A549 (cell line): ENCODE measurements around the gene PRKAR1B. TPM values are rescaled to one million over a fixed set of nuclear protein-coding genes. Genes with fewer than 3 reads are reported as not detected.

Source experiments
- ATAC-seq, 2 experiments: fragments of 200-7000 bp in 1 of 2; fragments of >200 bp in 1 of 2; cut with Nextera tagmentation in 1 of 2; cut with Tn5 transposase in 1 of 2; 3 replicates each; pipeline versions ENCODE4 v1.8.0 to v1.9.1; 2018 to 2020; ENCODE audit warnings: mild to moderate bottlenecking in 1 of 2, moderate library complexity in 1 of 2
- CTCF ChIA-PET: fragments of 300-600 bp; sonication (Branson Sonifier 250); formaldehyde crosslinking; extraction: SDS; loops from one replicate; lab custom pipeline; 2021; ENCODE audit warnings: antibody characterized with exemption, inconsistent platforms; lab: Yijun Ruan, JAX
- POLR2A ChIA-PET: fragments of 350-600 bp; formaldehyde crosslinking; extraction: SDS; loops from one replicate; lab custom pipeline; 2021; ENCODE audit warnings: antibody characterized with exemption, inconsistent platforms; lab: Yijun Ruan, JAX
- DNase-seq, 2 experiments: peaks; one replicate each; pipeline versions ENCODE4 v3.0.0 to v3.0.0-alpha.2; 2011 to 2016; ENCODE audit warnings: low read depth in 1 of 2, low spot score in 1 of 2
- FAIRE-seq: peaks from 2 replicates; lab custom pipeline; 2011; peaks lifted over from hg19 to GRCh38; lab: Jason Lieb, UNC
- H3K27ac ChIP-seq, 2 experiments: fragments of >200 bp; sonication (Bioruptor Twin); formaldehyde crosslinking; 3 replicates each; pipeline ENCODE4 v1.5.1; 2016 to 2017
- H3K4me1 ChIP-seq: fragments of >200 bp; sonication (Bioruptor Twin); formaldehyde crosslinking; 3 replicates; pipeline ENCODE4 v1.6.1; 2016
- H3K4me2 ChIP-seq: fragments of >200 bp; sonication (Bioruptor Twin); formaldehyde crosslinking; 3 replicates; pipeline ENCODE4 v1.6.1; 2016
- H3K4me3 ChIP-seq: fragments of >200 bp; sonication (Bioruptor Twin); formaldehyde crosslinking; 3 replicates; pipeline ENCODE4 v1.5.1; 2016
- H3K9me3 ChIP-seq: fragments of >200 bp; sonication (Bioruptor Twin); formaldehyde crosslinking; 3 replicates; pipeline ENCODE4 v1.6.1; 2016
- CBX2 ChIP-seq: fragments of 200-600 bp; sonication (generic); IDR thresholded peaks from 2 replicates; pipeline ENCODE4 v1.6.1; 2016; ENCODE audit warnings: low read depth, mild to moderate bottlenecking, borderline replicate concordance
- CHD2 ChIP-seq: fragments of 150-350 bp; IDR thresholded peaks from 2 replicates; pipeline ENCODE4 v1.6.1; 2014; ENCODE audit warnings: low read length; ENCODE audit not compliant: partially characterized antibody
- CTCF ChIP-seq: fragments of >200 bp; sonication (Bioruptor Twin); formaldehyde crosslinking; IDR thresholded peaks from 3 replicates; pipeline ENCODE4 v1.5.1; 2016
- EHMT2 ChIP-seq: fragments of 200-600 bp; sonication (generic); IDR thresholded peaks from 2 replicates; pipeline ENCODE4 v1.6.1; 2016; ENCODE audit warnings: antibody characterized with exemption, low read depth, mild to moderate bottlenecking, moderate library complexity
- FOSB ChIP-seq: fragments of 250-450 bp; sonication (Bioruptor Pico); IDR thresholded peaks from 2 replicates; pipeline ENCODE4 v1.5.0; 2020; ENCODE audit warnings: mild to moderate bottlenecking, moderate library complexity
- HEYL ChIP-seq: fragments of 250-450 bp; sonication (Bioruptor Pico); IDR thresholded peaks from 2 replicates; pipeline ENCODE4 v1.8.0; 2021; ENCODE audit warnings: mild to moderate bottlenecking, moderate library complexity
- HMGXB4 ChIP-seq: fragments of 250-450 bp; sonication (Bioruptor Pico); IDR thresholded peaks from 2 replicates; pipeline ENCODE4 v1.5.0; 2021; ENCODE audit warnings: mild to moderate bottlenecking, moderate library complexity, borderline replicate concordance
- HOXB13 ChIP-seq: fragments of 250-450 bp; sonication (Bioruptor Pico); IDR thresholded peaks from 2 replicates; pipeline ENCODE4 v1.5.0; 2020; ENCODE audit warnings: low read depth, mild to moderate bottlenecking, moderate library complexity
- KDM1A ChIP-seq: fragments of 200-600 bp; sonication (generic); IDR thresholded peaks from 2 replicates; pipeline ENCODE4 v1.6.1; 2016; ENCODE audit warnings: low read depth, mild to moderate bottlenecking
- KDM5A ChIP-seq: fragments of 200-600 bp; sonication (generic); IDR thresholded peaks from 2 replicates; pipeline ENCODE4 v1.6.1; 2016; ENCODE audit warnings: antibody characterized with exemption, mild to moderate bottlenecking
- MAX ChIP-seq: IDR thresholded peaks from 2 replicates; pipeline ENCODE4 v1.6.1; 2012
- NFE2L2 ChIP-seq: fragments of 150-350 bp; conservative IDR thresholded peaks from 2 replicates; pipeline ENCODE4 v1.6.1; 2014; ENCODE audit warnings: low read length
- NR3C1 ChIP-seq: fragments of >200 bp; sonication (Bioruptor Twin); formaldehyde crosslinking; IDR thresholded peaks from 3 replicates; pipeline ENCODE4 v1.6.1; 2017
- PHF8 ChIP-seq: fragments of 200-600 bp; sonication (generic); IDR thresholded peaks from 2 replicates; pipeline ENCODE4 v1.6.1; 2016; ENCODE audit warnings: low read depth, mild to moderate bottlenecking, antibody characterized with exemption, moderate library complexity, borderline replicate concordance
- RAD21 ChIP-seq, 2 experiments: fragments of >200 bp in 1 of 2; sonication (Bioruptor Twin) in 1 of 2; formaldehyde crosslinking in 1 of 2; IDR thresholded peaks in 1 of 2; conservative IDR thresholded peaks in 1 of 2; 2 replicates in 1 of 2; 3 replicates in 1 of 2; pipeline ENCODE4 v1.6.1; 2012 to 2018; ENCODE audit warnings: inconsistent platforms in 1 of 2
- RCOR1 ChIP-seq: fragments of 150-350 bp; IDR thresholded peaks from 2 replicates; pipeline ENCODE4 v1.6.1; 2014; ENCODE audit warnings: antibody characterized with exemption, low read length, low read depth
- SREBF2 ChIP-seq: fragments of 450-650 bp; IDR thresholded peaks from 2 replicates; pipeline ENCODE4 v1.6.1; 2014; ENCODE audit warnings: mild to moderate bottlenecking, moderate library complexity
- TP53 ChIP-seq: fragments of 250-450 bp; sonication (Bioruptor Pico); IDR thresholded peaks from 2 replicates; pipeline ENCODE4 v1.5.0; 2021; ENCODE audit warnings: mild to moderate bottlenecking, moderate library complexity
- ZC3H11A ChIP-seq: fragments of 450-650 bp; IDR thresholded peaks from 2 replicates; pipeline ENCODE4 v1.6.1; 2014; ENCODE audit warnings: antibody characterized with exemption, mild to moderate bottlenecking
- ZSCAN20 ChIP-seq: fragments of 250-450 bp; sonication (Bioruptor Pico); IDR thresholded peaks from 2 replicates; pipeline ENCODE4 v1.8.0; 2022; ENCODE audit warnings: mild to moderate bottlenecking, moderate library complexity
- WGBS: methylation state at CpG from one replicate; pipeline ENCODE4 v1.1.6; 2017; ENCODE audit errors: missing lambda C conversion rate; 5-methylcytosine and 5-hydroxymethylcytosine counted together
- polyA plus RNA-seq, 4 experiments: library from polyadenylated mRNA; depleted of rRNA in 3 of 4; stranded (reverse); fragments of >200 nt; fragmentation: RNase III in 1 of 4; extraction: RNeasy Plus Mini Kit Qiagen cat#74134 plus additional on column Dnase treatment in 1 of 4; gene quantifications; 2 replicates in 3 of 4; 3 replicates in 1 of 4; pipeline ENCODE4 v1.2.3, GENCODE V29; 2011 to 2017
- TF ChIP-seq, protein P1 (sequence below): fragments of 150-350 bp; IDR thresholded peaks from 2 replicates; pipeline ENCODE4 v1.6.1; 2014; ENCODE audit warnings: low read depth, mild to moderate bottlenecking, low read length
- TF ChIP-seq, protein P2 (sequence below): IDR thresholded peaks from 2 replicates; pipeline ENCODE4 v1.6.1; 2012

PRKAR1B gene
- polyA plus RNA-seq, 2 of the 4 experiments (the other 2 are of a cell fraction): 10.1 to 33.7 TPM

GRCh38 chr7:682810-683209, 44.3 kb downstream of the PRKAR1B start:
- ChIA-PET POLR2A (no interaction called here), CTCF (no interaction called here)
- FAIRE-seq (no peak), DNase-seq (no peak), ATAC-seq (no peak)
- Histone ChIP-seq H3K9me3 (peaks cover 41% of the 10 kb centered on the region), H3K4me2 (no peak overlapping the region), H3K4me1 (no peaks in the 10 kb centered on the region), H3K4me3 (no peak overlapping the region), H3K27ac (no peak overlapping the region)
- 91% methylated on average over 11 of the region's 11 CpGs for WGBS
- TF ChIP-seq PHF8: no peak
- no peak for TF ChIP-seq ZSCAN20 (CRISPR knock-in tag)
- TF ChIP-seq HMGXB4: no peak
- TF ChIP-seq EHMT2: no peak
- no peak for TF ChIP-seq HOXB13 (CRISPR knock-in tag)
- TF ChIP-seq, protein P1, sequence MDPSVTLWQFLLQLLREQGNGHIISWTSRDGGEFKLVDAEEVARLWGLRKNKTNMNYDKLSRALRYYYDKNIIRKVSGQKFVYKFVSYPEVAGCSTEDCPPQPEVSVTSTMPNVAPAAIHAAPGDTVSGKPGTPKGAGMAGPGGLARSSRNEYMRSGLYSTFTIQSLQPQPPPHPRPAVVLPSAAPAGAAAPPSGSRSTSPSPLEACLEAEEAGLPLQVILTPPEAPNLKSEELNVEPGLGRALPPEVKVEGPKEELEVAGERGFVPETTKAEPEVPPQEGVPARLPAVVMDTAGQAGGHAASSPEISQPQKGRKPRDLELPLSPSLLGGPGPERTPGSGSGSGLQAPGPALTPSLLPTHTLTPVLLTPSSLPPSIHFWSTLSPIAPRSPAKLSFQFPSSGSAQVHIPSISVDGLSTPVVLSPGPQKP: no peak
- no peak for TF ChIP-seq ZC3H11A
- no peak for TF ChIP-seq RCOR1
- no peak for TF ChIP-seq NFE2L2
- TF ChIP-seq, protein P2, sequence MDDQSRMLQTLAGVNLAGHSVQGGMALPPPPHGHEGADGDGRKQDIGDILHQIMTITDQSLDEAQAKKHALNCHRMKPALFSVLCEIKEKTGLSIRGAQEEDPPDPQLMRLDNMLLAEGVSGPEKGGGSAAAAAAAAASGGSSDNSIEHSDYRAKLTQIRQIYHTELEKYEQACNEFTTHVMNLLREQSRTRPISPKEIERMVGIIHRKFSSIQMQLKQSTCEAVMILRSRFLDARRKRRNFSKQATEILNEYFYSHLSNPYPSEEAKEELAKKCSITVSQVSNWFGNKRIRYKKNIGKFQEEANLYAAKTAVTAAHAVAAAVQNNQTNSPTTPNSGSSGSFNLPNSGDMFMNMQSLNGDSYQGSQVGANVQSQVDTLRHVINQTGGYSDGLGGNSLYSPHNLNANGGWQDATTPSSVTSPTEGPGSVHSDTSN: no peak
- no peak for TF ChIP-seq NR3C1
- TF ChIP-seq FOSB: no peak
- no peak for TF ChIP-seq HEYL
- no peak for TF ChIP-seq CHD2
- TF ChIP-seq SREBF2: no peak
- TF ChIP-seq MAX: no peak

DNA sequence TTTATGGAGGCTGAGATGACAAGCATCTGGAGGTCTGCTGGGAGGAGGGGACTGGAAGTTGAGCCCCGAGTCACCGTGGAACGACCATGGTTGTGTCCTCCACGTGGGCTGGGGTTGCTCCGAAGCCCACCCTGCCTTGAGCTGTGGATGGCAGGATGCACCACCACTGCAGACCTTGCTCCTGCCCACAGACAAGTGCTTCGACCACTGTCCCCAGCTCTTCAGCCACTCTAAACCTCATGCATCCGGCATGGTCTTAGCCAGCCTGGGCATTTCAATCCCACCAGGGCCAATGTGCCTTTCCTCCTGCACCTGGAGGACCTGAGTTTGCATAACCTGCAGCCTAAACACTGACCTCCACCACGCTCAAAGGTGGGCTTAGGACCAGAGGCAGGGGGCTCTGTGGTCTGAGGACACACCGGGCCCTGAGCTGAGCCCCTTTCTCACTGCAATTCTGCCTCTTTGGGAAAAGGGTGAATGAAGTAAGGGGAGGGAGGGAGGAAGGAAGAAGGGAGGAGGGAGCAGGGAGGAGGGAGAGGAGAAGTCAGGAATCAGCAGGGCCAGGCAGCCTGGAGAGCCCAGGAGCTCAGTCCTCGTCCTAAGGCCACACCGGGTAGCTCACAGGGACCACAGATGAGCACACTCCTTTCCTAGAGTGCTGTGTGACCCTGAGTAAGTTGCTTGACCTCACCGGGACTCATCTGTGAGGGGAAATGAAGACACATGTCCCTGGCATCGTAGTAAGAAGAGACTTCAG, 45.4 kb downstream of the PRKAR1B start:
- no peak for FAIRE-seq
- ChIA-PET CTCF (no interaction called here), POLR2A (no interaction called here)
- Histone ChIP-seq H3K27ac (no peak overlapping the region), H3K9me3 (peaks cover 32% of the 10 kb centered on the region), H3K4me3 (no peak overlapping the region), H3K4me1 (no peaks in the 10 kb centered on the region), H3K4me2 (no peak overlapping the region)
- no peak for TF ChIP-seq NFE2L2
- no peak for TF ChIP-seq CTCF
- TF ChIP-seq CBX2: no peak
- TF ChIP-seq KDM1A: no peak
- TF ChIP-seq MAX: no peak
- no peak for TF ChIP-seq ZC3H11A
- no peak for TF ChIP-seq TP53 (CRISPR knock-in tag)
- TF ChIP-seq, protein P2: no peak
- no peak for TF ChIP-seq KDM5A
- TF ChIP-seq RAD21 (conservative IDR thresholded peaks at IDR 0.05 in 1 of 2, IDR thresholded peaks at IDR 0.05 in 1 of 2): no peak
- 94% methylated on average over 13 of the region's 13 CpGs for WGBS
- no peak for ATAC-seq
- no peak for DNase-seq
